Tibial artery (tissue), 4 donors: ENCODE measurements around the gene ASB16.

Source experiments
- DNase-seq, 2 donors: peaks; one replicate each; pipeline ENCODE4 v3.0.0-alpha.2; 2019
- H3K27ac ChIP-seq, 2 donors: fragments of 200-600 bp; sonication (generic) in 1 of 2; 1 replicate in 1 of 2; 2 replicates in 1 of 2; pipeline ENCODE4 v1.5.1; 2018 to 2019; ENCODE audit warnings: mild to moderate bottlenecking in 1 of 2
- H3K27me3 ChIP-seq, 2 donors: fragments of 200-600 bp; sonication (generic) in 1 of 2; one replicate each; pipeline versions ENCODE4 v1.5.1 to v1.6.0; 2016 to 2019
- H3K36me3 ChIP-seq, 3 donors: fragments of 200-600 bp; sonication (generic) in 2 of 3; one replicate each; pipeline ENCODE4 v1.5.1; 2016 to 2019; ENCODE audit warnings: mild to moderate bottlenecking in 2 of 3
- H3K4me1 ChIP-seq, 4 donors: fragments of 200-600 bp; sonication (generic) in 2 of 4; 1 replicate in 3 of 4; 2 replicates in 1 of 4; pipeline ENCODE4 v1.5.1; 2016 to 2019
- H3K4me3 ChIP-seq, 2 donors: fragments of 200-600 bp; sonication (generic) in 1 of 2; 1 replicate in 1 of 2; 2 replicates in 1 of 2; pipeline ENCODE4 v1.5.1; 2018 to 2019; ENCODE audit warnings: mild to moderate bottlenecking in 2 of 2
- H3K9me3 ChIP-seq, 3 donors: fragments of 200-600 bp; sonication (generic) in 1 of 3; one replicate each; pipeline ENCODE4 v1.5.1; 2016 to 2019
- CTCF ChIP-seq, 2 experiments: fragments of 200-600 bp in 1 of 2; fragments of 450-650 bp in 1 of 2; IDR thresholded peaks; one replicate each; pipeline ENCODE4 v1.5.1; 2017 to 2019; ENCODE audit warnings: antibody characterized with exemption in 2 of 2, mild to moderate bottlenecking in 1 of 2, moderate library complexity in 1 of 2
- intact Hi-C: fragments of 100-400 bp; cut with DNase I; formaldehyde crosslinking; loops from one replicate; pipeline ENCODE4 v1.15.0; 2023; ENCODE audit warnings: low total_unique reads

Gene ASB16

GRCh38 chr17:44210342-44211192 is 40.1 kb downstream of the ASB16 start:
- peak; percentile 98 to 99 for TF ChIP-seq CTCF (IDR thresholded peaks at IDR 0.05)
- no peak overlapping the region for H3K4me3 ChIP-seq
- peak overlapping the region; percentile 17 to 55 for H3K27ac ChIP-seq
- H3K9me3 ChIP-seq = no peaks in the 10 kb centered on the region
- intact Hi-C loops = loop anchor here (2.0 to 5.0 kb wide), 3 partner anchors 40 to 137 kb away; partner anchors contain the start of genes ASB16 and GRN
- H3K36me3 ChIP-seq = peaks cover 60 to 92% (median 64%) of the 10 kb centered on the region in 3 donors
- peaks cover 6 to 21% (median 12%) of the 10 kb centered on the region in 4 donors for H3K4me1 ChIP-seq
- peak; percentile 84 to 91 for DNase-seq
- no peaks in the 10 kb centered on the region for H3K27me3 ChIP-seq

- no peak for DNase-seq
- no peak for TF ChIP-seq CTCF (IDR thresholded peaks at IDR 0.05)
- no peaks in the 10 kb centered on the region for H3K9me3 ChIP-seq
- peaks cover 6 to 24% (median 14%) of the 10 kb centered on the region in 4 donors for H3K4me1 ChIP-seq
- H3K27ac ChIP-seq = no peak overlapping the region
- H3K27me3 ChIP-seq = no peaks in the 10 kb centered on the region
- H3K36me3 ChIP-seq = peaks cover 70 to 100% (median 74%) of the 10 kb centered on the region in 3 donors
- intact Hi-C loops = loop anchor here (2.0 to 5.0 kb wide), 3 partner anchors 41 to 136 kb away; partner anchors contain the start of genes ASB16 and GRN
- no peak overlapping the region for H3K4me3 ChIP-seq
These were observed 41.1 kb downstream of the ASB16 start for GRCh38 chr17:44211281-44212265.

GRCh38 chr17:44212507-44213402 is 42.3 kb downstream of the ASB16 start:
- Histone ChIP-seq H3K36me3 (peaks cover 64 to 96% (median 68%) of the 10 kb centered on the region in 3 donors), H3K9me3 (no peaks in the 10 kb centered on the region), H3K27ac (no peak overlapping the region), H3K27me3 (no peaks in the 10 kb centered on the region), H3K4me3 (no peak overlapping the region), H3K4me1 (peaks cover 6 to 36% (median 24%) of the 10 kb centered on the region in 4 donors)
- DNase-seq = no peak
- intact Hi-C loops = loop anchor here (5.0 kb wide), 1 partner anchor 135 kb away; the partner anchor contains the start of gene GRN
- no peak for TF ChIP-seq CTCF (IDR thresholded peaks at IDR 0.05)

GRCh38 chr17:44213403-44214229 is 43.1 kb downstream of the ASB16 start:
- Histone ChIP-seq H3K4me1 (peaks cover 6 to 41% (median 29%) of the 10 kb centered on the region in 4 donors), H3K36me3 (peaks cover 55 to 87% (median 63%) of the 10 kb centered on the region in 3 donors), H3K27ac (no peak overlapping the region), H3K27me3 (no peaks in the 10 kb centered on the region), H3K9me3 (no peaks in the 10 kb centered on the region), H3K4me3 (no peak overlapping the region)
- intact Hi-C loops = loop anchor here (5.0 kb wide), 1 partner anchor 134 kb away; the partner anchor contains the start of gene GRN
- DNase-seq = no peak
- TF ChIP-seq CTCF (IDR thresholded peaks at IDR 0.05) = no peak
